Measurements from ENCODE around the gene PLPP4.

GRCh38 chr10:120428754-120429153 lies 28.3 kb upstream of the PLPP4 start:
- TF ChIP-seq CTCF (IDR thresholded peaks at IDR 0.05) (no peak), POLR2A (IDR thresholded peaks at IDR 0.05) (no peak)
